Measurements from ENCODE around the gene PODXL. TPM values are rescaled to one million over a fixed set of nuclear protein-coding genes. Genes with fewer than 3 reads are reported as not detected.
A peak's percentile ranks its signal among the peaks of the same experiment; 100 is the strongest.

PODXL gene
- polyA plus RNA-seq, 2 of the 4 experiments (the other 2 are of a cell fraction), result 13.2 to 35.3 TPM

- no peak for ATAC-seq
- ChIA-PET POLR2A (no interaction called here), CTCF (interaction anchor here (0.6 kb wide), 1 partner anchor 16 kb away, joined by 3 read pairs; no protein-coding TSS in a partner anchor)
These were observed 101.4 kb downstream of the PODXL start for GRCh38 chr7:131455001-131455400.

GRCh38 chr7:131454498-131454897 is 101.9 kb downstream of the PODXL start:
- no peak for DNase-seq (ENCODE audit: low read depth in 1 of 2, low spot score in 1 of 2)
- POLR2A ChIA-PET, result no interaction called here

More at GRCh38 chr7:131455001-131455400, 101.4 kb downstream of the PODXL start:
- Histone ChIP-seq H3K4me1 (peaks cover 23% of the 10 kb centered on the region), H3K4me3 (no peak overlapping the region), H3K9me3 (no peaks in the 10 kb centered on the region), H3K27ac (no peak overlapping the region), H3K4me2 (peak overlapping the region; percentile 9; the same call in 1 of the 3 replicates)
- no peak for TF ChIP-seq GATA3 (IDR thresholded peaks at IDR 0.05; ENCODE audit: borderline replicate concordance)
- TF ChIP-seq, protein P1, sequence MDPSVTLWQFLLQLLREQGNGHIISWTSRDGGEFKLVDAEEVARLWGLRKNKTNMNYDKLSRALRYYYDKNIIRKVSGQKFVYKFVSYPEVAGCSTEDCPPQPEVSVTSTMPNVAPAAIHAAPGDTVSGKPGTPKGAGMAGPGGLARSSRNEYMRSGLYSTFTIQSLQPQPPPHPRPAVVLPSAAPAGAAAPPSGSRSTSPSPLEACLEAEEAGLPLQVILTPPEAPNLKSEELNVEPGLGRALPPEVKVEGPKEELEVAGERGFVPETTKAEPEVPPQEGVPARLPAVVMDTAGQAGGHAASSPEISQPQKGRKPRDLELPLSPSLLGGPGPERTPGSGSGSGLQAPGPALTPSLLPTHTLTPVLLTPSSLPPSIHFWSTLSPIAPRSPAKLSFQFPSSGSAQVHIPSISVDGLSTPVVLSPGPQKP (IDR thresholded peaks at IDR 0.05; ENCODE audit: low read depth, low read length), result no peak
- no peak for FAIRE-seq
- DNase-seq (ENCODE audit: low read depth in 1 of 2, low spot score in 1 of 2), result no peak
- 64% methylated on average over 2 of the region's 2 CpGs for WGBS (ENCODE audit: missing lambda C conversion rate)

More at GRCh38 chr7:131454498-131454897, 101.9 kb downstream of the PODXL start:
- Histone ChIP-seq H3K9me3 (no peaks in the 10 kb centered on the region), H3K4me2 (peak overlapping the region; percentile 9; the same call in 1 of the 3 replicates), H3K4me1 (peaks cover 23% of the 10 kb centered on the region), H3K4me3 (no peak overlapping the region), H3K27ac (no peak overlapping the region)
- 92% methylated on average over 1 of the region's 1 CpG for WGBS (ENCODE audit: missing lambda C conversion rate)
- ATAC-seq, result no peak
- CTCF ChIA-PET, result interaction anchor here (0.6 to 0.7 kb wide), 2 partner anchors 16 to 205 kb away, joined by 3 read pairs; no protein-coding TSS in a partner anchor
- TF ChIP-seq HOXB13 (CRISPR knock-in tag; IDR thresholded peaks at IDR 0.05; ENCODE audit: low read depth) (no peak), USF2 (IDR thresholded peaks at IDR 0.05) (0 out of 2 replicates have a peak, but pooled peaks have one; percentile 12)
- FAIRE-seq, result no peak

Other genes starting within 250 kb of the PODXL start
- gene MKLN1, start 228.8 kb downstream of the PODXL start, polyA plus RNA-seq (2011; rRNA removed), result 84.5 and 109 TPM in 2 replicates
- 39.6 to 46.4 TPM (median 39.6 TPM) in 3 replicates for gene MKLN1, start 228.8 kb downstream of the PODXL start, polyA plus RNA-seq (2017; fragmentation: RNase III; extraction: RNeasy Plus Mini Kit Qiagen cat#74134 plus additional on column Dnase treatment)

Data from A549 (cell line).